Cardiac fibroblast (primary cell): ENCODE measurements around the gene TSPAN31.

Experiments used
- DNase-seq, 2 donors: peaks; one replicate each; pipeline versions ENCODE4 v3.0.0 to v3.0.0-alpha.2; 2010; ENCODE audit warnings: low read depth in 2 of 2
- H3K4me3 ChIP-seq, 2 donors: replicated peaks in 1 of 2; 1 replicate in 1 of 2; 2 replicates in 1 of 2; pipeline ENCODE4 v1.5.1; 2011; ENCODE audit warnings: low read depth in 2 of 2, low read length in 2 of 2, mild to moderate bottlenecking in 2 of 2, moderate library complexity in 1 of 2
- CTCF ChIP-seq: IDR thresholded peaks from one replicate; pipeline ENCODE4 v1.5.1; 2011; ENCODE audit warnings: low read depth, mild to moderate bottlenecking, low read length, inconsistent platforms

Gene TSPAN31

DNA sequence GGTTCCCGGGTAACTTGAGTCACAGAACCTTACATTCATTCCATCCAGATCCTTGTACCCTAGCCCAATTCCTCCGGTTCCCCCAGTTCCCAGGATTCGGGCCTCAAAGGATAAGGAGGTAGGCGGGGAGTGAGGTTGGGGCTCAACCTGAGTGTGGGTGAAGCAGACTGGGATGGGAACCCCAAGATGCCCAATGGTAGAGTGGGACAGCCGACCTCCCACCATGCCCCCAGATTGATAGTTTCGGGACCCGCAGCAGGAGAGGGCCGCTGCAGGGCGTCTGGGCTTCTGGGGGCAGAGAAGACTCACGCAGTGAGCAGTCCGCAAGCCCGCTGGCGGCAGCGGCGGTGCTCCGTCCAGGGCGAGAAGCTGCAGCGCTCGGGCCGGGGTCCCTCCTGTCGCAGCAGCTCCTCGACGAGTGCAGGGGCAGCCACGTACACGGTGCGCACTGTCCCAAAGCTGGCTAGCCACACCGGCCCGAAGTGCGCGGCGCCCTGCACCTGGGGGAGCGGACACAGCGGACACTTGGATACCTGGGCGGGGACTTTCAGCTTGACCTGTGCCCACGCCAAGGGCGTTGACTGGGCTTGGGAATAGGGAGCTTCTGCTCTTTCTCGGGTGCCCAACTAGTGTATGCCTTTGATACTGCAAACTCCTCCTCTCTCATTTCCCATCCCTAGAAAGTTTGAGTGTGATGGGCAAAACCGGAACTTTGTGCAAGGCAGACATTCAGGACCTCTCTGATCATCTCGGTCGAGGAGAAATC is 21.0 kb downstream of the TSPAN31 start:
- H3K4me3 ChIP-seq: peak overlapping the region; percentile 25 to 41
- no peak for TF ChIP-seq CTCF
- DNase-seq: no peak

DNA sequence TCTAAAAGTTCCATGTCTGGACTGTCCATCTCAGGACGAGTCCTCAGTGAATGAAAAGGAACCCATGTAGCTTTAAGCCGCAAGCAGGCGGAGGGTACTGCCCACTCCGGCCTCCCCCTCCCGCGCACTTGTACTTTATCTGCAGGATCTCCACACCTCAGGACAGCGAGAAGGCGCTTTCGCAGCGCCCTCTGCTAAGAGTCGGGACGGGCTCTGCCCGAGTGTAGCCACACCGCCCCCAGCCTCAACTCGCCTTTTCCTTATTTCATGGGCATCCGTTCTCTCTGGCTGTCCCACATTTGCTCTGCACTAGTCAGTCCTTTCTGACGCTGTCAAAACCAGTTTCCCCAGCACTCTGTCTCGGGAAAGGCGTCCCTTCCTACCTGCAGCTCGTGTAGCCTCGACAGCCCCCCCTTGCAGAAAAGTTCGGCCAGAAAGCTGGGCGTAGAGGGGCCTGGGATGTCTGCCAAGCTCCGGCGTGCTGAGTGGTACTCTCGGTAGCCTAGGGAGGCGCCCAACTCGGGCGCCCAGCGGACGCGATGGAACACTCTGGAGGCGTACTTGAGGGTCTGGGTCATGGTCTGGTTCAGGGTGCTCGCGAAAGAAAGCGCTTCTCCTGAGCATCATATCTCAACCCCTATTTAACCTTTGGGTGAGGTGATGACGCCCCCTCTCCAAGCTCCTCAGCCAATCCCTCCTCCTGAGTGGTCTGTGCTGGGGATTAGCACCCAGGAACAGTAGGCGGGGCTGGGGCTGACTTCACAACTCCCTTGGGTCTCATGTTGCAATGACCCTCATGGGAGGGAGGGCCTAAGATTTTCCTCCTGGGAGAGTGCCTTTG is 21.8 kb downstream of the TSPAN31 start, which contains the start of gene CYP27B1:
TSS of gene CYP27B1 (minus strand) at position 615 of the 841 bp plus-strand sequence. CDS start at position 578, 37 bp downstream.
- H3K4me3 ChIP-seq: peak within 1 kb of the TSS; percentile 25 to 30
- peak in 1 of 2 donors; percentile 63 for DNase-seq

DNA sequence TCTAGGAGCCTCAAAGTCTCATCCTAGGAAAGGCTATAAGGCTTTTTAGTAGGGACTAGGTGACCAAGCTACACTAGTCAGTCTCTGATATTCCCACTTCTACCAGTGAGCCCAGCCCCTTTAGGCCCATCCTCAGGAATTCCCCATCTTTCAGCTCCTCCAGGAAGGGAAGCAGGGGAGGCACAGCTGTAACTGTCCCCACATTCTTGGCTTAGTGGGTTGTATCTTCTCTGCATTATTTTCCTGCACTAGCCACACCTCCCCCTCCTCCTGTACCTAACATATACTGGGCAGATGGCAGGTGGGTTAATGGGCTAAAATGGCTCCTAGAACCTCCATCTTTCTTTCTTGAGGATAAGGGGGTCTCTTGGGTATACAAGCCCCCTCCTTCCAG is 22.5 kb downstream of the TSPAN31 start:
- DNase-seq: no peak
- H3K4me3 ChIP-seq: no peak overlapping the region
- TF ChIP-seq CTCF: no peak

More for the DNA sequence above, 21.8 kb downstream of the TSPAN31 start, which contains the start of gene CYP27B1:
- no peak for TF ChIP-seq CTCF

DNA sequence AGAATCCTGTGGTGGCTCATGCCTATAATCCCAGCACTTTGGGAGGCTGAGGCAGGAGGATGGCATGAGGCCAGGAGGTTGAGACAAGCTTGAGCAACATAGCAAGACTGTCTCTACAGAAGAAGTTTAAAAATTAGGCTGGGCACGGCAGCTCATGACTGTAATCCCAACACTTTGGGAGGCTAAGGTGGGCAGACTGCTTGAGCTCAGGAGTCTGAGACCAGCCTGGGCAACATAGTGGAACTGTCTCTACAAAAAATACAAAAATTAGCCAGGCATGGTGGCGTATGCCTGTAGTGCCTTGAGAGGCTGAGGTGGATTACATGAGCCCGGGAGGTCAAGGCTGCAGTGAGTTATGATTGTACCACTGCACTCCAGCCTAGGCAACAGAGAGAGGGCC is 23.0 kb downstream of the TSPAN31 start:
- no peak overlapping the region for H3K4me3 ChIP-seq
- TF ChIP-seq CTCF: no peak
- DNase-seq: no peak

DNA sequence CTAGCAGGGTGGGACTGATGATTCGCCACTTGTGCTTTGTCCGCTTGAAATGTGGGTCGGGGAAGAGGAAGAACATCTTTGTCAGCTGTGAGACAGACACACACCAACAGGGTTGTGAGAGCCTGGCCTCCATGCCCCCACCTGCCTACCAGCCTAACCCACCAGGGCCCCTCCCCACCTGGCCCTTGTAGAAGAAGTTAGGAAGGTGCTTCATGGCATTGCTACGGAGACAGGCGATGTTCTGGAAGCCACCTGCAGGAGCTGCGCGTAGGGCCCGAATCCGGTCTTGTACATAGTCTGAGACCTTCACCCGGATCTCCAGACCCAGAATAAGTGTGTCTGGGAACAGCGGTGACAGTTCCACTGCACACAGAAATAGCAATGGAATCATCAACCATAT is 24.8 kb downstream of the TSPAN31 start:
- H3K4me3 ChIP-seq: no peak overlapping the region
- no peak for TF ChIP-seq CTCF
- no peak for DNase-seq

- TF ChIP-seq CTCF: no peak
- DNase-seq: no peak
- no peak overlapping the region for H3K4me3 ChIP-seq
These were observed 25.9 kb downstream of the TSPAN31 start for GRCh38 chr12:57770734-57771133.
